ENCODE measurements around the gene GBGT1.

Gene GBGT1

GRCh38 chr9:133129001-133129795 is 34.5 kb downstream of the GBGT1 start:
- in situ Hi-C loops (cut with MboI; ENCODE audit: low sequenced_read_pairs) = no loop called here

- in situ Hi-C loops (cut with MboI; ENCODE audit: low sequenced_read_pairs) = no loop called here
These were observed 35.6 kb downstream of the GBGT1 start for GRCh38 chr9:133128152-133128551.

- in situ Hi-C loops (cut with MboI; ENCODE audit: low sequenced_read_pairs) = no loop called here
These were observed 36.3 kb downstream of the GBGT1 start for GRCh38 chr9:133127340-133127981.

DNA sequence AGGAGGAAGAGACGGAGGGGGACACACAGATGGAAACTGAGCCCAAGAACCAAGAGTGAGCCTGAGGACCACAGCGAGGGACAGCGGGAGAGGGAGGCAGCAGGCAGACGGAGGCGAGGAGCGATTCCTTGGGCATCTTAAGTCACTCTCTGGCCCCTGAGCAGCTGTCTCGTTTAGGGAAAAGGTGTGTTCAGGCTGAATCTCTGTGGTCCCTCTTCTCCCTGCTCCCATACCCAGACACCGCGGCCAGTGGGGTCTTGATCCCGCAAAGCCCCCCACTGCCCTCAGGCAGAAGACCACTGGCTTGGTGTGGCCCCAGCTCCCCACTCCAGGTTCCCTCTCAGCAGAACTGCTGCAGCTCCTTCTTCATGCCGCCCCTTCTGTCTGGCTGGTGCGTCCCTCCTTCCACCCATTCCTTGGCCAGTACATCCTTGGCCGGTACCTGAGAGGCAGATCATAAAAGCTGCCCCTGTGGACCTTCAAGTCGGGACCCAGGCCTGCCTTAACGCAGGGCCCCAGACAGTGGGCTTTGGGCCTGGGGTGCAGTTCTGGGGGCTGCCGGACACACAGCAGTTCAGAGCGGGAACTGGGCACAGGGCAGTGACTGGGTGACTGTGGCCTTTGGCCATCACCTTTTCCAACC is 36.9 kb downstream of the GBGT1 start:
- in situ Hi-C loops (cut with MboI; ENCODE audit: low sequenced_read_pairs) = no loop called here

GRCh38 chr9:133125941-133126696 is 37.6 kb downstream of the GBGT1 start:
- in situ Hi-C loops (cut with MboI; ENCODE audit: low sequenced_read_pairs) = no loop called here

DNA sequence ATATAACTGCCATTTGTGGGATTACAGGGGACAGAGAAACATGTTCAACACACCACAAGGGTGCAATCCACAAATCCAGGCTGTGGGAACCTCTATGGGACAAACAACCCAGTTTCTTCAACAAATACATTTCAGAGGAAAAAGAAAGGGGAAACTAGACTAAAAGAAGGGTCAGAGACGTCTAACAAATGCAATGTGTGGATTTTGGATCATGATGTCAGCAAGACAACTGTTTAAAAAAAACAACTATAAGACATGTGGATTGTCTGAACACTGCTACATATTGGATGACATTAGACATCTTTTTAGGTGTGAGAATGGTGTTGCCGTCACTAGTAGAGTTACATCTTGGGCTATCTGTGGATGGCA is 38.8 kb downstream of the GBGT1 start:
- in situ Hi-C loops (cut with MboI; ENCODE audit: low sequenced_read_pairs) = no loop called here

DNA sequence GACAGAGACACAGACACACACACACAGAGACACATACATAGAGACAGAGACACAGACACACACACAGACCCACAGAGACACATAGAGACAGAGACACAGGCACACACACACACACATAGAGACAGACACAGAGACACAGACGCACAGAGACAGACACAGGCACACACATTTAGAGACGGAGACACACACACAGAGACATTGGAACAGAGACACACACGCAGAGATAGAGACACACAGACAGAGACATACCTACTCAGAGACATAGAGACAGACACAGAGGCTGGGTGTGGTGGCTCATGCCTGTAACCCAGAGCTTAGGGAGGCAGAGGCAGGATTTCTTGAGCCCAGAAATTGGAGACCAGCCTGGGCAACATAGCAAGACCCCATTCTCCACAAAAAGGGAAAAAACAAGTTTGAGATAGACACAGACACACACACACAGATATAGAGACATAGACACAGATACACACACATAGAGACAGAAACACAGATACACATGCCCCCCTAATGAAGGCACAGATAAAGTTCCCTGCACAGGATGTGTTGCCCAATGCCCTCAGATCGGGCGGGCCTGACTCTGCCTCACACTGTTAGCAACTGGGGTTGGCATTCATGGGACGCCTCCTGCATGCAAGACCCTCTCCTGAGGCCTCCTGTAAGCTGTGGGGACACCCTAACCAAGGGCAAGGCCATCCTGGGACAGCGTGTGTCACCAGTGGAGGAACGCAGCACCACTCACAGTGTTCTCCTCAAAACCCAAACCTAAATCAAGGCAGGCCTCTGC is 39.4 kb downstream of the GBGT1 start:
- in situ Hi-C loops (cut with MboI; ENCODE audit: low sequenced_read_pairs) = no loop called here

DNA sequence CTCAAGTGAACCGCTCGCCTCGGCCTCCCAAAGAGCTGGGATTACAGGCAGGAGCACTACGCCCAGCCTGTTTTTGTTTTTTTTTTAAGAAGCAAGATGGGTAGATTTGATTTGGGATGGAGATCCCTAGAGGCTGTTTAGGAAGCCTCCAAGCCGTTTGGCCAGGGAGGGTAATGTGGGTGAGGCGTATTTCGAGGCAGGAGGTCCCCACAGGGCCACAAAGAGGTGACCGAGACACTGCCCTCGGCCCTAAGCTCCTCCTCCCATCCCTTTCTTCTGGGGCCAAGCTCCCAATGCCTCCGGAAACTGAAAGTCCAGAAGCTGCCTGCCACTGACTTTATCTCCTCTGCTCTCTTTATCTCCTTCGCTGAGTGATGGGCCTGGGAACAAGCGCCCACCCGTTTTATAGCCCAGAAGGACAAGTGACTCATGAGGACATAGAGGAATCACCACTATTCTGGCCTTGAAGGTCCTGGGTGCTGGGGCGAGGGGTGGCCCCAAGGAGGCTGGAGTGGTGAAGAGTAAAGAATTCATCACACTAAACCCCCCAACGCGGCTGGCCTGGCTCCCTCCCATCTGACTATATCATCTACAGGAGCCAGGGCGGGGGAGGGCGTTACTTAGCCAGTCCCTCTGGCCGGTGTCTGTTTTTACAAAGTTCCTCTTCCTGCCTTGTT is 40.6 kb downstream of the GBGT1 start:
- in situ Hi-C loops (cut with MboI; ENCODE audit: low sequenced_read_pairs) = no loop called here

DNA sequence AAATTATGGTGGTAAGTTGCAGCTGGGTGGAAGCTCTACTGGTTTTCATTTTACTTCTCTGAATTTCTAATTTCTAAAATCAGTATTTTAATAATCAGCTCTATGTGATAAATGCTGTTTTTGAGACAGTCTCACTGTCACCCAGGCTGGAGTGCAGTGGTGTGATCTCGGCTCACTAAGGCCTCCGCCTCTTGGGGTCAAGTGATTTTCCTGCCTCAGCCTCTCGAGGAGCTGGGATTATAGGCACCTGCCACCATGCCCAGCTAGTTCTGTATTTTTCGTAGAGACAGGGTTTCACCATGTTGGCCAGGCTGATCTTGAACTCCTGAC is 41.1 kb downstream of the GBGT1 start:
- in situ Hi-C loops (cut with MboI; ENCODE audit: low sequenced_read_pairs) = no loop called here

DNA sequence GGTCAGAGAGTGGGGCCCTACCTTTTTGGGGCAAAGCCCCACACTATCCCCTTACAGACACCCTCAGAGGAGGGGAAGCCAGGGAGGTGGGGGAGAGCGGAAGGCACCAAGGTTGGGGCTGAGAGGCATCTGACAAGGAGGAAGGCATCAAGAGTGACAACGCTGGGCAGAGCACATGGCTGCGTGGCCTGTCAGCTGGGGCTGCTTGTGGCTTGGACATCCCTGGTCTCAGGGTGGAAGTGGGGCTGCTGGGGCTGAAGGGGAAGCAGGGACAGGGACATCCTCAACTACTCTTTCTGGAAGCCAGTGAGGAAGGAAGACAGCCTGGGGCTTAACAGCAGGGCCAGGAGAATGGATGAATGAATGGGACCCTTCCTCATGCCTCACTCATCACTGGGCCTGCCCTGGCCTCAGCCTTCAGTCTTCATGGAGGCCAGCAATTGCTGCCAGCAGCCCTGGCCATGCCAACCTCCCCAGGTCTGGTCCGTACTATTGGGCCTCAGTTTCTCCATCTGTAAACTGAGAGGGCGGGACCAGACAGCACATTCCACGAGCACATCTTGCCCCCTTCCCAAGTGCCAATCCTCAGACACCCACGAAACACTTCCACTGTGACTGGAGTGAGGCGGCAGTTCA is 41.7 kb downstream of the GBGT1 start:
- in situ Hi-C loops (cut with MboI; ENCODE audit: low sequenced_read_pairs) = no loop called here

GRCh38 chr9:133121198-133121914 is 42.4 kb downstream of the GBGT1 start, which contains the start of gene RALGDS:
Gene RALGDS, minus strand, starts transcription at chr9:133121240. Its CDS starts 86 bp downstream, at chr9:133121154.
- in situ Hi-C loops (cut with MboI; ENCODE audit: low sequenced_read_pairs) = no loop called here

DNA sequence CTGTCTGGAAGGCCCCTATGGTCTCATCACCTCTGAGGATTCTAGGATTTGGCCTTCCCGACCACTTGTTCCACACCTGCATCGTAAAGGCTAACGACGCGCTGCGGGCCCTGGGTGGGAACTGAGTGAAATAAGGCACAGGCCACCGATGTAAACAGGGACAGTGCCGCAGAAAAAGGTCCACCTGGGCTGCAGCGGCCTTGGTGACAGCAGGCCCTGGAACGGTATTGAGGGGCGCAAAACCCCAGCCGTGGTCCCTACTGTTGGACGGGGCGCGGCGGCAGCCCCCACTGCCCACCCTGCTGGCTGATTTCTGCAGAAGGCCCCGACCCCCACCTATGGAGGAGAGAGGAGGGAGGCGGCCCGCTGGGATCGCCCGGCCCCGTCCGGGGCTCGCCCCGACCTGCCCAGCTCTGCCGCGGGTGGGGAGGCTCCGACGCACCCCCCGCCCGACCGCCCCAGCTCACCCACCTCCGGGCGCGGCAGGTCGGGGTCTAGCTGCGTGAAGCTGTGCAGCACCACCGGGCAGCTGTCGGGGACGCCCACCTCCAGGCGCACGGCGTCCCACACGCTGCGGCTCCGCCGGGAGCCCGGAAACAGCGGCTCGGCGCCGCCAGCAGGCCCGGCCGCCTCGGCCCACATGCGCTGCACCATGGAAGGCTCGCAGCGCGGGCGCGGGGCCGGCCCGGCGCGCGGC is 43.1 kb downstream of the GBGT1 start:
- in situ Hi-C loops (cut with MboI; ENCODE audit: low sequenced_read_pairs) = no loop called here

DNA sequence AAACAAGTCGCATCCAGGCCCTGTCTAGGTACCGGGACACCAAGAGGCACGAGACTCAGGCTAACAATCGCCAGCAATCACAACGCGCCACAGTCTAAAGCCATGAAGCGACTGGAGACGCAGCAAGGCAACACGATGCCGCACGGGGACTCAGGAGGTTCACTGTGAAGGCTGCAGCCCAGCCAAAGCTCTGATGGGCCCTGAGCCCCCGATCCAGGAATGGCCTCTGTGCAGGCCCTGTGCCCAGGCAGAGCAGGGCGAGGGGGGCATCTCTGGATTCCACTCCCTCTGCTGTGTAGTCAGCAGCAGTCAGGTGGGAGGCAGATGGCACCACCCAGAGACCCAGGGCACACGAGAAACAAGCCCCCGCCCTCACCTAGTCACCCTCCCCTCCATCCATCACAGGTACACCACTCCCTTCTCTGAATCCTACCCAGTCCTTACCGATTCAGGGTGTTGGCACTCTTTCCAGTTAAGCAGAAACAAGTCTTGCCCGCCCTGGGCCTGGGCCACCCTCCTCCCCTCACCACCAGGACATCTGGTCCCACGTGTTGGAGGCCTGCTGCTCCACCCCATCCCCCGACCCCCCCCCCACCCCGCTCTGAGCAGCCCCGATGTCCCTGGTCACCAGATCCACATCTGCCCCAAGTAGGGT is 43.7 kb downstream of the GBGT1 start:
- in situ Hi-C loops (cut with MboI; ENCODE audit: low sequenced_read_pairs) = no loop called here

- in situ Hi-C loops (cut with MboI; ENCODE audit: low sequenced_read_pairs) = no loop called here
These were observed 44.4 kb downstream of the GBGT1 start for GRCh38 chr9:133119103-133119845.

- in situ Hi-C loops (cut with MboI; ENCODE audit: low sequenced_read_pairs) = no loop called here
These were observed 45.1 kb downstream of the GBGT1 start for GRCh38 chr9:133118568-133118967.

- in situ Hi-C loops (cut with MboI; ENCODE audit: low sequenced_read_pairs) = no loop called here
These were observed 45.6 kb downstream of the GBGT1 start for GRCh38 chr9:133118179-133118520.

Data from hTERT RPE-1 (cell line).